Right atrium auricular region (tissue), 2 donors: ENCODE measurements around the gene CTRB1. TPM values are rescaled to one million over a fixed set of nuclear protein-coding genes. Genes with fewer than 3 reads are reported as not detected.
"Not testable (repeated sequence)": the region's sequence is repeated elsewhere in the genome, so short reads cannot be mapped to it uniquely, and the experiment has no call there.

Experiments
- DNase-seq: peaks from one replicate; pipeline ENCODE4 v3.0.0-alpha.2; 2019; ENCODE audit warnings: low spot score
- H3K27ac ChIP-seq, 2 donors: fragments of 200-600 bp; sonication (generic); 1 replicate in 1 of 2; 2 replicates in 1 of 2; pipeline ENCODE4 v1.5.1; 2016 to 2019
- H3K27me3 ChIP-seq, 2 donors: fragments of 200-600 bp; sonication (generic); one replicate each; pipeline versions ENCODE4 v1.5.1 to v1.6.0; 2017 to 2019
- H3K36me3 ChIP-seq: fragments of 200-600 bp; sonication (generic); one replicate; pipeline ENCODE4 v1.5.1; 2016
- H3K4me1 ChIP-seq, 2 donors: fragments of 200-600 bp; sonication (generic); one replicate each; pipeline versions ENCODE4 v1.5.1 to v1.6.0; 2017 to 2019
- H3K4me3 ChIP-seq, 2 donors: fragments of 200-600 bp; sonication (generic); 1 replicate in 1 of 2; 2 replicates in 1 of 2; pipeline ENCODE4 v1.5.1; 2017 to 2019; ENCODE audit warnings: mild to moderate bottlenecking in 1 of 2, moderate library complexity in 1 of 2
- H3K9me3 ChIP-seq, 2 donors: fragments of 200-600 bp; sonication (generic); one replicate each; pipeline ENCODE4 v1.5.1; 2019
- total RNA-seq, 2 donors: library from RNA; depleted of rRNA; stranded (reverse); fragments of >200 nt; gene quantifications; one replicate each; pipeline ENCODE4 v1.1.0, GENCODE V29; 2016
- TF ChIP-seq, protein P1 (sequence below), 2 donors: fragments of 200-600 bp; sonication (generic); IDR thresholded peaks; one replicate each; pipeline ENCODE4 v1.5.1; 2019; ENCODE audit warnings: antibody characterized with exemption in 2 of 2

Gene CTRB1
- total RNA-seq, 2 donors from 2014 or later = not detected

DNA sequence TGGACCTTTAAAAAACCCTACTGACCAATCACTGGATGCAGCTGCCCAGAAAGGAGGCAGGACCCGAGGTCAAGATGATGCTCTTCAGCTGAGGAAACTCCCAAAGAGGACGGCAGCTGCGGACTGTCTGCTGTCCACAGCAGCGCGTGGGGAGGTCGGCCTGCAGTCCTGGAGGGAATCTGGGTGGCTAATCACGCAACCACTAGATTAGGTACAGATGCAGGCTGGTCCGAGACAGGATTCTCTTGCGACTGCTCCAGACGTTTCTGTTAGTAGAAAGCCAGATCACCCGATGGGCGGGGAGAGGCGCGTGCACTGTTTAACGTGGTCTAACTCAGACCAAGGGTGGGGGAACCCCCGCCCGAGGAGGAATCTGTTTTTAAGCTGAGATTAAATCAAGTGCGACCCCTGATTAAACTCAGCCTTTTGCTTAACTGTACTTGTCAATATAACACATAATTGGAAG is 20.6 kb upstream of the CTRB1 start:
- no peak for DNase-seq
- Histone ChIP-seq H3K27ac (no peak overlapping the region), H3K27me3 (no peaks in the 10 kb centered on the region), H3K36me3 (no peaks in the 10 kb centered on the region), H3K9me3 (no peaks in the 10 kb centered on the region), H3K4me3 (peak overlapping the region in 1 of 2 donors; percentile 16), H3K4me1 (peaks cover 0 to 12% of the 10 kb centered on the region in 2 donors)
- TF ChIP-seq, protein P1, sequence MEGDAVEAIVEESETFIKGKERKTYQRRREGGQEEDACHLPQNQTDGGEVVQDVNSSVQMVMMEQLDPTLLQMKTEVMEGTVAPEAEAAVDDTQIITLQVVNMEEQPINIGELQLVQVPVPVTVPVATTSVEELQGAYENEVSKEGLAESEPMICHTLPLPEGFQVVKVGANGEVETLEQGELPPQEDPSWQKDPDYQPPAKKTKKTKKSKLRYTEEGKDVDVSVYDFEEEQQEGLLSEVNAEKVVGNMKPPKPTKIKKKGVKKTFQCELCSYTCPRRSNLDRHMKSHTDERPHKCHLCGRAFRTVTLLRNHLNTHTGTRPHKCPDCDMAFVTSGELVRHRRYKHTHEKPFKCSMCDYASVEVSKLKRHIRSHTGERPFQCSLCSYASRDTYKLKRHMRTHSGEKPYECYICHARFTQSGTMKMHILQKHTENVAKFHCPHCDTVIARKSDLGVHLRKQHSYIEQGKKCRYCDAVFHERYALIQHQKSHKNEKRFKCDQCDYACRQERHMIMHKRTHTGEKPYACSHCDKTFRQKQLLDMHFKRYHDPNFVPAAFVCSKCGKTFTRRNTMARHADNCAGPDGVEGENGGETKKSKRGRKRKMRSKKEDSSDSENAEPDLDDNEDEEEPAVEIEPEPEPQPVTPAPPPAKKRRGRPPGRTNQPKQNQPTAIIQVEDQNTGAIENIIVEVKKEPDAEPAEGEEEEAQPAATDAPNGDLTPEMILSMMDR (IDR thresholded peaks at IDR 0.05) = no peak

DNA sequence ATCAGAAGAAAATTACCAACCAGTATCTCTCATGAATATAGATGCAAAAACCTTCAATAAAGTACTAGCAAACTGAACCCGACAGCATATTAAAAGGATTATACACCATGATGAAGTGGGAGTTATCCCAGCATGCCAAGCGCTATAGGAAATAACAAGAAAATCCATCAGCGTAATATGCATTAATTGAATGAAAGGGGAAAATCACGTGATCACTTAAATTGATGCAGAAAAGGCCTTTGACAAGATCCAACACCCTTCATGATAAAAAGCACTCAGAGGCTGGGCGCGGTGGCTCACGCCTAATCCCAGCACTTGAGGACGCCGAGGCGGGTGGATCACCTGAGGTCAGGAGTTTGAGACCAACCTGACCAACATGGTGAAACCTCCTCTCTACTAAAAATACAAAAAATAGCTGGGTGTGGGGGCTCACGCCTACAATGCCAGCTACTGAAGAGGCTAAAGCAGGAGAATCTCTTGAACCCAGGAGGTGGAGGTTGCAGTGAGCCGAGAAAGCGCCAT is 16.7 kb upstream of the CTRB1 start:
- TF ChIP-seq, protein P1 (IDR thresholded peaks at IDR 0.05) = no peak
- Histone ChIP-seq H3K9me3 (no peaks in the 10 kb centered on the region), H3K36me3 (no peaks in the 10 kb centered on the region), H3K27ac (no peak overlapping the region), H3K4me3 (no peak overlapping the region), H3K4me1 (peaks cover 0 to 20% of the 10 kb centered on the region in 2 donors), H3K27me3 (no peaks in the 10 kb centered on the region)
- DNase-seq = no peak

DNA sequence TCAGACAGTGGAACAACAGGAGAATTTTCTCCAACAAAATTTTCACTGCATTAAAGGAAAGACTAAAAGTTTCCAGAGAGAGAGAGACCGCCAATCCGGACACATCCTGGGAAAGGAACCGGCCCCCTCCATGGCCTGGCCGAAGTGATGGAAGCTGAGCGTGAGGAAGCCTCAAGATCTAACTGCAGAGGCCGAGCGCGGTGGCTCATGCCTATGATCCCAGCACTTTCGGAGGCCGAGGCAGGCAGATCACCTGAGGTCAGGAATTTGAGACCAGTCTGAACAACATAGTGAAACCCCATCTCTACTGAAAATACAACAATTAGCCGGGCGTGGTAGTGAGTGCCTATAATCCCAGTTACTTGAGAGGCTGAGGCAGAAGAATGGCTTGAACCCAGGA is 15.7 kb upstream of the CTRB1 start:
- H3K27ac ChIP-seq = no peak overlapping the region
- H3K4me1 ChIP-seq = peaks cover 0 to 22% of the 10 kb centered on the region in 2 donors
- no peak overlapping the region for H3K4me3 ChIP-seq
- H3K36me3 ChIP-seq = no peaks in the 10 kb centered on the region
- H3K9me3 ChIP-seq = no peaks in the 10 kb centered on the region
- DNase-seq = no peak
- H3K27me3 ChIP-seq = no peaks in the 10 kb centered on the region
- TF ChIP-seq, protein P1 (IDR thresholded peaks at IDR 0.05) = no peak

DNA sequence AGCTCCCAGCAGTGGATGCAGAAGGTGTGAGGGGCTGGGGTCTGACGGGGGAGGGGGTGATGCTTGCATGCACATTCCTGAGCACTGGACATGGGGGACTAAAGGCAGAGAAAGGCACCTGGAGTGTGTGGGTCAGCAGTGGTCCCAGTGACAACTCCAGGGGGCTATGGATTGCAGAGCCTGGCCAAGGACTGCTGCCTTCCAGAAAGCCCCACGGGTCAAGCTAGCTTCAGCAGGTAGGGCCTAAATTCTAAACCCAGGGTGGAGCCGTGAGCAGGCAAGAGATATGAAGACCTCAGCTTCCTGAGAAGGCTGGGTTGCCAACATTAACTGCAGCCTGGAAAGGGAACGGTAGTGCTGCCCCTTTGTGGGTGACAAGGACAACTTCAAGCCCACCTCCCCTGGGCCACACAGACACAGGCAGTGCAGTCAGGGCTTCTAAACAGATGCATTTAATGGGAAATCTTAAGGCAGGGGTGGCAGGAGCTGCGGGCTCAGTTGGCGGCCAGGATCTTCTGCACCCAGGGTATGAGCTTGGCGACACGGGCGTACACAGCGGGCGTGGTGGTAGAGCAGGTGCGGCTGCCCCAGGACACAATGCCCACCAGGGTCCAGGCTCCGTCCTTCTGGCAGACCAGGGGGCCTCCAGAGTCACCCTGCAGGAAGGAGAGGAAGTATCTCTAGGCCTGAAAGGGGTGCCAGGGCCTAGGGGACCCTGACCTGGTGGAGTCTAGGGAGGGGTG is 14.9 kb upstream of the CTRB1 start:
- Histone ChIP-seq H3K27ac (no peak overlapping the region), H3K27me3 (no peaks in the 10 kb centered on the region), H3K9me3 (no peaks in the 10 kb centered on the region), H3K4me3 (no peak overlapping the region), H3K36me3 (no peaks in the 10 kb centered on the region), H3K4me1 (peaks cover 0 to 22% of the 10 kb centered on the region in 2 donors)
- DNase-seq = no peak
- TF ChIP-seq, protein P1 (IDR thresholded peaks at IDR 0.05) = no peak

DNA sequence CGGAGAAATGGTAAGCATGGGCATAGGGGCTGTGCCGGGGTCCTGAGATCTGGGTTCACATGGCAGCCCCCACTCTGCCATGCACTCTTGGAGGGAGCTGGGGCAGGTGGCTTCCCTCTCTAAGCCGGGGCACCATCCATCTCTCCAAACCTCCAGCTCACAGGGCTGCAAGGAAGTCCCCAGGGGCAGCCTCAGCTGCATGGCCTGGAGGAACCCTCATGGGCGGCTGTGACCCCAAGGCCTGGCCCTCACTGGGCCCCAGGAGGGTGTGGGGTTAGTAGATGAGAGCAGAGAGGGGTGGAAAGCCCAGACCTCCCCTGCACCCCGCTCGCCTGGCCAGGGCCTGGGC is 14.4 kb upstream of the CTRB1 start:
- Histone ChIP-seq H3K4me3 (no peak overlapping the region), H3K27me3 (no peaks in the 10 kb centered on the region), H3K9me3 (no peaks in the 10 kb centered on the region), H3K27ac (no peak overlapping the region), H3K4me1 (peaks cover 0 to 19% of the 10 kb centered on the region in 2 donors), H3K36me3 (no peaks in the 10 kb centered on the region)
- no peak for DNase-seq
- TF ChIP-seq, protein P1 (IDR thresholded peaks at IDR 0.05) = no peak

DNA sequence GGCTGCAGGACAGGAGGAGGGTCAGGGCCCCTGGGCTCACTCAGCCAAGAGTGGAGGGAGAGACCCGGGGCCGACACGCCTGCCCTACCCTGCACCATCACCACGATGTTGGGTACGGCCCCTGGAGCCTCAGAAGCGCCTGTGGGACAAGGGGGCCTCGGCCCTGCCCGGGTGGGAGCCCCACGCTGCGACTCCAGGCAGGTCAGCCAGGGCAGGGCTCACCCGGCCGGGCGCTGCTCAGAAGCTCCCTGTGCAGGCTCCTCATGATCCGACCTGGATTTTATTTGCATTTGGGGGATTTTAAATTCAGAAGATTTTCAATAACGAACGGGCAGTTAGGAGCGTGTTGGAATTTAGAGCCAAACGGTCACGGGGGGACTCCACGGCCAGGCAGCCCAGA is 13.9 kb upstream of the CTRB1 start:
- DNase-seq, H3K27ac ChIP-seq, H3K27me3 ChIP-seq, H3K4me3 ChIP-seq, H3K9me3 ChIP-seq, H3K36me3 ChIP-seq: not testable (repeated sequence)
- peaks cover 0 to 16% of the 10 kb centered on the region in 2 donors for H3K4me1 ChIP-seq

DNA sequence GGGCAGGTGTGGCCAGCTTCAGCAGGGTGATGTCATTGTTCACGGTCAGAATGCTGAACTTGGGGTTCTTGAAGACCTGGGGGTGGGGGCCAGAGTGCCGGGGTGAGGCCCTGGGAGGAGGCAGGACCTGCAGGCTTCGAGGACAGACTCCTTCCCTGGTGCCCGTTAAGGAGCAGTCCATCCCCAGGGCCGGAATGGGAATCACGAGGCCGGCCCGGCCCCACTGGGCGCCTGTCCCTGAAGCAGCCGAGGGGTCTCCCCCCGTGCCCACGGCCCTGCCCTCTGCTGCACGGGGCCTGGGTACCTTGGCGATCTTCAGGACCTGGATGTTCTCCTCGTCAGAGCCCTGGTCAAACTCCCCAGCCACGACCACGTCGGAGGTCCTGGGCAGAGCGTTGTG is 13.3 kb upstream of the CTRB1 start:
- not testable (repeated sequence) for H3K4me3 ChIP-seq, H3K27ac ChIP-seq, DNase-seq, H3K36me3 ChIP-seq, H3K27me3 ChIP-seq, H3K9me3 ChIP-seq
- peaks cover 0 to 16% of the 10 kb centered on the region in 2 donors for H3K4me1 ChIP-seq

DNA sequence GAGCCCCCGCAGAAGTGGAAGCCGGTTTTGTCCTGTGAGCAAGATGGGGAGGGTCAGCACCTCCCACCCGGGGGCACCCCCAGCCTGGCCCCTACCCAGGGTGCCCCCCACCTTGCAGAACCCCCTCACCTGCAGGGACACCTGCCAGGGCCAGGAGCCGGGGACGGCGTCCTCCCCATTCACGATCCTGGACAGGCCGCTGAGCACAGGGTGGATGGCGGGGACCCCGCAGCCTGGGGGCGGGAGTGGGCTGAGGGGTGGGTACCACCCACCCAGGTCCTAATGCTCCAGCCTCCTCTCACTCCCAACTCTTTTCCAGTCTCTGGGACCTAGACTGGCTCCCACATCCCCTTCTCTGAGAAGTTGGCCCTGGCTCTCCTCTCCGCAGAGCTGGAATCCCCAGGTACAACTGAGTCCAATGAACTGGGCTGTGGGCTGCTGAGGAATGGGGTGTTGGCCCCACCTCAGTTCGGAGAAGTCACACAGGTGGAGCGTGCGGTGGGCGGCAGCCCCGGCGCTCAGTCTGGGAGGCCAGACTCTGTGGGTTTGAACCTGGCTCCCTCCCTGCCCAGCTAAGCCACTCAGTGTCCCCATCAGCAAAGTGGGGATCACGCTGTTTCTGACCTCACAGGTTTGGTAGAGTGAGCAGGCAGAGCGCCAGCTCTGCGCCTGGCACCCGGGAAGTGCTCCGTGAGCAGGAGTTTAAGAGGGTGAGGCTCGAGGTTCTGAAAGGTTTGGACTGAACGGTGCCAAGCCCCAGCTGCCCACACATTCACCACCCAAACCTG is 12.6 kb upstream of the CTRB1 start:
- H3K4me1 ChIP-seq = peaks cover 0 to 10% of the 10 kb centered on the region in 2 donors
- H3K27ac ChIP-seq, DNase-seq, H3K4me3 ChIP-seq, H3K27me3 ChIP-seq, H3K9me3 ChIP-seq, H3K36me3 ChIP-seq: not testable (repeated sequence)
